WTC11 (cell line): ENCODE results near the gene WWC1. TPM values are rescaled to one million over a fixed set of nuclear protein-coding genes. Genes with fewer than 3 reads are reported as not detected.

Experiments
- ATAC-seq: fragments of 200-7000 bp; cut with Tn5 transposase; 2 replicates; pipeline ENCODE4 v1.10.0; 2021; ENCODE audit warnings: mild to moderate bottlenecking, moderate library complexity
- CTCF ChIA-PET: fragments of 300-600 bp; sonication (Branson Sonifier 250); formaldehyde crosslinking; loops from one replicate; lab custom pipeline; 2021; ENCODE audit warnings: antibody characterized with exemption; lab: Charles Lee
- POLR2A ChIA-PET: fragments of 350-600 bp; sonication (Branson Sonifier 250); formaldehyde crosslinking; loops from one replicate; lab custom pipeline; 2021; ENCODE audit warnings: antibody characterized with exemption; lab: Charles Lee
- DNase-seq: peaks from one replicate; pipeline ENCODE4 v3.0.0; 2021; ENCODE audit warnings: low spot score
- H3K27ac Mint-ChIP-seq: 2 replicates; pipeline ENCODE4 v1.8.0; 2021; ENCODE audit warnings: mixed read lengths
- H3K27me3 Mint-ChIP-seq: 2 replicates; pipeline ENCODE4 v1.8.0; 2021; ENCODE audit warnings: low read depth, mild to moderate bottlenecking, moderate library complexity, mixed read lengths
- H3K36me3 Mint-ChIP-seq: 2 replicates; pipeline ENCODE4 v1.8.0; 2021; ENCODE audit warnings: mixed read lengths
- H3K4me1 Mint-ChIP-seq: 2 replicates; pipeline ENCODE4 v1.8.0; 2022; ENCODE audit warnings: mixed read lengths
- H3K4me3 Mint-ChIP-seq: 2 replicates; pipeline ENCODE4 v1.8.0; 2021; ENCODE audit warnings: mild to moderate bottlenecking, moderate library complexity, mixed read lengths
- H3K9me3 Mint-ChIP-seq: 2 replicates; pipeline ENCODE4 v1.8.0; 2021; ENCODE audit warnings: mixed read lengths
- CBFB ChIP-seq: sonication (generic); formaldehyde crosslinking; IDR thresholded peaks from 2 replicates; pipeline ENCODE4 v1.8.1; 2022; ENCODE audit warnings: mild to moderate bottlenecking, low read depth, missing genetic modification reagents
- CREM ChIP-seq: sonication (generic); formaldehyde crosslinking; IDR thresholded peaks from 2 replicates; pipeline ENCODE4 v1.8.1; 2022; ENCODE audit warnings: mild to moderate bottlenecking, missing genetic modification reagents, moderate library complexity
- HMGA2 ChIP-seq: fragments of 250-450 bp; sonication (Bioruptor Pico); IDR thresholded peaks from 2 replicates; pipeline ENCODE4 v1.4.0; 2021; ENCODE audit warnings: mild to moderate bottlenecking, moderate library complexity
- JUN ChIP-seq: sonication (generic); formaldehyde crosslinking; IDR thresholded peaks from 2 replicates; pipeline ENCODE4 v1.8.0; 2023; ENCODE audit warnings: mild to moderate bottlenecking, missing genetic modification reagents
- RORB ChIP-seq: fragments of 250-450 bp; sonication (Bioruptor Pico); IDR thresholded peaks from 2 replicates; pipeline ENCODE4 v1.9.0; 2021; ENCODE audit warnings: mild to moderate bottlenecking
- SMAD3 ChIP-seq: sonication (generic); formaldehyde crosslinking; IDR thresholded peaks from 2 replicates; pipeline ENCODE4 v1.8.0; 2022; ENCODE audit warnings: missing genetic modification reagents, mild to moderate bottlenecking, borderline replicate concordance
- TEAD4 ChIP-seq: sonication (generic); formaldehyde crosslinking; IDR thresholded peaks from 2 replicates; pipeline ENCODE4 v1.8.0; 2022; ENCODE audit warnings: mild to moderate bottlenecking, missing genetic modification reagents
- ZNF263 ChIP-seq: sonication (generic); formaldehyde crosslinking; IDR thresholded peaks from 2 replicates; pipeline ENCODE4 v1.8.1; 2022; ENCODE audit warnings: low read depth, mild to moderate bottlenecking, moderate library complexity, missing genetic modification reagents
- ZNF423 ChIP-seq: fragments of 250-450 bp; sonication (Bioruptor Pico); IDR thresholded peaks from 2 replicates; pipeline ENCODE4 v2.1.2; 2022; ENCODE audit warnings: mild to moderate bottlenecking, moderate library complexity
- ZNF671 ChIP-seq: fragments of 250-450 bp; sonication (Bioruptor Pico); IDR thresholded peaks from 2 replicates; pipeline ENCODE4 v1.8.0; 2021; ENCODE audit warnings: mild to moderate bottlenecking
- total RNA-seq: library from RNA; stranded (reverse); gene quantifications from 3 replicates; pipeline ENCODE4 v1.2.3, GENCODE V29; 2021
- TF ChIP-seq, protein P1 (sequence below): sonication (generic); formaldehyde crosslinking; IDR thresholded peaks from 2 replicates; pipeline ENCODE4 v1.8.1; 2022; ENCODE audit warnings: low read depth, missing genetic modification reagents, borderline replicate concordance
- TF ChIP-seq, protein P2 (sequence below): fragments of 250-450 bp; sonication (Bioruptor Pico); IDR thresholded peaks from 2 replicates; pipeline ENCODE4 v1.9.0; 2021; ENCODE audit warnings: mild to moderate bottlenecking, borderline replicate concordance
- TF ChIP-seq, protein P3 (sequence below): sonication (generic); formaldehyde crosslinking; IDR thresholded peaks from 2 replicates; pipeline ENCODE4 v1.8.1; 2023; ENCODE audit warnings: mild to moderate bottlenecking, missing genetic modification reagents, borderline replicate concordance
- TF ChIP-seq, protein P4 (sequence below): fragments of 250-450 bp; sonication (Bioruptor Pico); IDR thresholded peaks from 2 replicates; pipeline ENCODE4 v1.9.0; 2021; ENCODE audit warnings: mild to moderate bottlenecking
- TF ChIP-seq, protein P5 (sequence below): sonication (generic); formaldehyde crosslinking; IDR thresholded peaks from 2 replicates; pipeline ENCODE4 v1.8.0; 2022; ENCODE audit warnings: missing genetic modification reagents
- TF ChIP-seq, protein P6 (sequence below): sonication (generic); formaldehyde crosslinking; IDR thresholded peaks from 2 replicates; pipeline ENCODE4 v1.8.0; 2023; ENCODE audit warnings: missing genetic modification reagents, mild to moderate bottlenecking, borderline replicate concordance

WWC1 gene
- total RNA-seq, 1 experiment from 2014 or later = 48.4 TPM

DNA sequence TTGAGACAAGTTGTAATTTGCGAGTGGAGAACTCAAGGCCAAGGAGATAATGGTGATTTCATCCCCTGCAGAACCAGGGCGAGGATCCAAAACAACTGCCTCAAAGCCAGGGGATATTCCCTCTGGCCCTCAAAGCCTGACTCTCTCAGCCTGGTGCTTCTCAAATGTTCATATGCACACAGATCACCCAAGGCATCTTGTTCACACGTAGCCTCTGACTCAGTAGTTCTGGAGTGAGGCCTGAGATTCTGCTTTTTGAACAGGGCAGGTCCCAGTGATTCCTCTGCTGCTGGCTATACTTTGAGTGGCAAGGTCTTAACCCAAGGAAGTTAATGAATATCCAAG lies 30.2 kb upstream of the WWC1 start:
- Mint-ChIP-seq H3K4me3 (no peak overlapping the region), H3K4me1 (no peaks in the 10 kb centered on the region), H3K9me3 (no peaks in the 10 kb centered on the region), H3K27me3 (no peaks in the 10 kb centered on the region), H3K27ac (no peak overlapping the region), H3K36me3 (no peaks in the 10 kb centered on the region)
- no peak for TF ChIP-seq HMGA2 (CRISPR knock-in tag)
- TF ChIP-seq, protein P1, sequence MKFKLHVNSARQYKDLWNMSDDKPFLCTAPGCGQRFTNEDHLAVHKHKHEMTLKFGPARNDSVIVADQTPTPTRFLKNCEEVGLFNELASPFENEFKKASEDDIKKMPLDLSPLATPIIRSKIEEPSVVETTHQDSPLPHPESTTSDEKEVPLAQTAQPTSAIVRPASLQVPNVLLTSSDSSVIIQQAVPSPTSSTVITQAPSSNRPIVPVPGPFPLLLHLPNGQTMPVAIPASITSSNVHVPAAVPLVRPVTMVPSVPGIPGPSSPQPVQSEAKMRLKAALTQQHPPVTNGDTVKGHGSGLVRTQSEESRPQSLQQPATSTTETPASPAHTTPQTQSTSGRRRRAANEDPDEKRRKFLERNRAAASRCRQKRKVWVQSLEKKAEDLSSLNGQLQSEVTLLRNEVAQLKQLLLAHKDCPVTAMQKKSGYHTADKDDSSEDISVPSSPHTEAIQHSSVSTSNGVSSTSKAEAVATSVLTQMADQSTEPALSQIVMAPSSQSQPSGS (CRISPR knock-in tag) = no peak
- TF ChIP-seq ZNF423 (CRISPR knock-in tag) = no peak
- TF ChIP-seq, protein P2, sequence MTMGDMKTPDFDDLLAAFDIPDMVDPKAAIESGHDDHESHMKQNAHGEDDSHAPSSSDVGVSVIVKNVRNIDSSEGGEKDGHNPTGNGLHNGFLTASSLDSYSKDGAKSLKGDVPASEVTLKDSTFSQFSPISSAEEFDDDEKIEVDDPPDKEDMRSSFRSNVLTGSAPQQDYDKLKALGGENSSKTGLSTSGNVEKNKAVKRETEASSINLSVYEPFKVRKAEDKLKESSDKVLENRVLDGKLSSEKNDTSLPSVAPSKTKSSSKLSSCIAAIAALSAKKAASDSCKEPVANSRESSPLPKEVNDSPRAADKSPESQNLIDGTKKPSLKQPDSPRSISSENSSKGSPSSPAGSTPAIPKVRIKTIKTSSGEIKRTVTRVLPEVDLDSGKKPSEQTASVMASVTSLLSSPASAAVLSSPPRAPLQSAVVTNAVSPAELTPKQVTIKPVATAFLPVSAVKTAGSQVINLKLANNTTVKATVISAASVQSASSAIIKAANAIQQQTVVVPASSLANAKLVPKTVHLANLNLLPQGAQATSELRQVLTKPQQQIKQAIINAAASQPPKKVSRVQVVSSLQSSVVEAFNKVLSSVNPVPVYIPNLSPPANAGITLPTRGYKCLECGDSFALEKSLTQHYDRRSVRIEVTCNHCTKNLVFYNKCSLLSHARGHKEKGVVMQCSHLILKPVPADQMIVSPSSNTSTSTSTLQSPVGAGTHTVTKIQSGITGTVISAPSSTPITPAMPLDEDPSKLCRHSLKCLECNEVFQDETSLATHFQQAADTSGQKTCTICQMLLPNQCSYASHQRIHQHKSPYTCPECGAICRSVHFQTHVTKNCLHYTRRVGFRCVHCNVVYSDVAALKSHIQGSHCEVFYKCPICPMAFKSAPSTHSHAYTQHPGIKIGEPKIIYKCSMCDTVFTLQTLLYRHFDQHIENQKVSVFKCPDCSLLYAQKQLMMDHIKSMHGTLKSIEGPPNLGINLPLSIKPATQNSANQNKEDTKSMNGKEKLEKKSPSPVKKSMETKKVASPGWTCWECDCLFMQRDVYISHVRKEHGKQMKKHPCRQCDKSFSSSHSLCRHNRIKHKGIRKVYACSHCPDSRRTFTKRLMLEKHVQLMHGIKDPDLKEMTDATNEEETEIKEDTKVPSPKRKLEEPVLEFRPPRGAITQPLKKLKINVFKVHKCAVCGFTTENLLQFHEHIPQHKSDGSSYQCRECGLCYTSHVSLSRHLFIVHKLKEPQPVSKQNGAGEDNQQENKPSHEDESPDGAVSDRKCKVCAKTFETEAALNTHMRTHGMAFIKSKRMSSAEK (CRISPR knock-in tag) = no peak
- TF ChIP-seq, protein P3, sequence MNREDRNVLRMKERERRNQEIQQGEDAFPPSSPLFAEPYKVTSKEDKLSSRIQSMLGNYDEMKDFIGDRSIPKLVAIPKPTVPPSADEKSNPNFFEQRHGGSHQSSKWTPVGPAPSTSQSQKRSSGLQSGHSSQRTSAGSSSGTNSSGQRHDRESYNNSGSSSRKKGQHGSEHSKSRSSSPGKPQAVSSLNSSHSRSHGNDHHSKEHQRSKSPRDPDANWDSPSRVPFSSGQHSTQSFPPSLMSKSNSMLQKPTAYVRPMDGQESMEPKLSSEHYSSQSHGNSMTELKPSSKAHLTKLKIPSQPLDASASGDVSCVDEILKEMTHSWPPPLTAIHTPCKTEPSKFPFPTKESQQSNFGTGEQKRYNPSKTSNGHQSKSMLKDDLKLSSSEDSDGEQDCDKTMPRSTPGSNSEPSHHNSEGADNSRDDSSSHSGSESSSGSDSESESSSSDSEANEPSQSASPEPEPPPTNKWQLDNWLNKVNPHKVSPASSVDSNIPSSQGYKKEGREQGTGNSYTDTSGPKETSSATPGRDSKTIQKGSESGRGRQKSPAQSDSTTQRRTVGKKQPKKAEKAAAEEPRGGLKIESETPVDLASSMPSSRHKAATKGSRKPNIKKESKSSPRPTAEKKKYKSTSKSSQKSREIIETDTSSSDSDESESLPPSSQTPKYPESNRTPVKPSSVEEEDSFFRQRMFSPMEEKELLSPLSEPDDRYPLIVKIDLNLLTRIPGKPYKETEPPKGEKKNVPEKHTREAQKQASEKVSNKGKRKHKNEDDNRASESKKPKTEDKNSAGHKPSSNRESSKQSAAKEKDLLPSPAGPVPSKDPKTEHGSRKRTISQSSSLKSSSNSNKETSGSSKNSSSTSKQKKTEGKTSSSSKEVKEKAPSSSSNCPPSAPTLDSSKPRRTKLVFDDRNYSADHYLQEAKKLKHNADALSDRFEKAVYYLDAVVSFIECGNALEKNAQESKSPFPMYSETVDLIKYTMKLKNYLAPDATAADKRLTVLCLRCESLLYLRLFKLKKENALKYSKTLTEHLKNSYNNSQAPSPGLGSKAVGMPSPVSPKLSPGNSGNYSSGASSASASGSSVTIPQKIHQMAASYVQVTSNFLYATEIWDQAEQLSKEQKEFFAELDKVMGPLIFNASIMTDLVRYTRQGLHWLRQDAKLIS (CRISPR knock-in tag) = no peak
- no peak for TF ChIP-seq JUN
- no peak for TF ChIP-seq ZNF671 (CRISPR knock-in tag)
- TF ChIP-seq ZNF263 (CRISPR knock-in tag) = no peak
- no peak for ATAC-seq
- POLR2A ChIA-PET = no interaction called here
- no peak for DNase-seq
- CTCF ChIA-PET = no interaction called here

DNA sequence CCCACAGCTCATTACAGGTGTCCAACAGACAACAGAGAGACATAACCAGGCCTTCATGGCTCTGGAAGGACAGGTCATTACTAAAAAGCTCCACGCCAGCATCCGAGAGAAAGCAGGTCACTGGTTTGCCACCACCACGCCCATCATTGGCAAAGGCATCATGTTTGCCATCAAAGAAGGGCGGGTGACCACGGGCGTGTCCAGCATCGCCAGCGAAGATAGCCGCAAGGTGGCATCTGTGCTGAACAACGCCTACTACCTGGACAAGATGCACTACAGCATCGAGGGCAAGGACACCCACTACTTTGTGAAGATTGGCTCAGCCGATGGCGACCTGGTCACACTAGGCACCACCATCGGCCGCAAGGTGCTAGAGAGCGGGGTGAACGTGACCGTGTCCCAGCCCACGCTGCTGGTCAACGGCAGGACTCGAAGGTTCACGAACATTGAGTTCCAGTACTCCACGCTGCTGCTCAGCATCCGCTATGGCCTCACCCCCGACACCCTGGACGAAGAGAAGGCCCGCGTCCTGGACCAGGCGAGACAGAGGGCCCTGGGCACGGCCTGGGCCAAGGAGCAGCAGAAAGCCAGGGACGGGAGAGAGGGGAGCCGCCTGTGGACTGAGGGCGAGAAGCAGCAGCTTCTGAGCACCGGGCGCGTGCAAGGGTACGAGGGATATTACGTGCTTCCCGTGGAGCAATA lies 29.3 kb upstream of the WWC1 start:
- DNase-seq (no peak), ATAC-seq (no peak)
- H3K4me3 Mint-ChIP-seq = no peak overlapping the region
- ChIA-PET POLR2A (no interaction called here), CTCF (no interaction called here)
- H3K27ac Mint-ChIP-seq = no peak overlapping the region
- H3K4me1 Mint-ChIP-seq = no peaks in the 10 kb centered on the region
- H3K27me3 Mint-ChIP-seq = no peaks in the 10 kb centered on the region
- no peaks in the 10 kb centered on the region for H3K9me3 Mint-ChIP-seq
- no peaks in the 10 kb centered on the region for H3K36me3 Mint-ChIP-seq
- TF ChIP-seq RORB = no peak
- TF ChIP-seq SMAD3 (CRISPR knock-in tag) = no peak
- TF ChIP-seq ZNF263 (CRISPR knock-in tag) = no peak
- TF ChIP-seq CREM (CRISPR knock-in tag) = no peak
- TF ChIP-seq, protein P4, sequence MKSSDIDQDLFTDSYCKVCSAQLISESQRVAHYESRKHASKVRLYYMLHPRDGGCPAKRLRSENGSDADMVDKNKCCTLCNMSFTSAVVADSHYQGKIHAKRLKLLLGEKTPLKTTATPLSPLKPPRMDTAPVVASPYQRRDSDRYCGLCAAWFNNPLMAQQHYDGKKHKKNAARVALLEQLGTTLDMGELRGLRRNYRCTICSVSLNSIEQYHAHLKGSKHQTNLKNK (CRISPR knock-in tag) = no peak
- no peak for TF ChIP-seq TEAD4 (CRISPR knock-in tag)
- no peak for TF ChIP-seq CBFB
- TF ChIP-seq, protein P5, sequence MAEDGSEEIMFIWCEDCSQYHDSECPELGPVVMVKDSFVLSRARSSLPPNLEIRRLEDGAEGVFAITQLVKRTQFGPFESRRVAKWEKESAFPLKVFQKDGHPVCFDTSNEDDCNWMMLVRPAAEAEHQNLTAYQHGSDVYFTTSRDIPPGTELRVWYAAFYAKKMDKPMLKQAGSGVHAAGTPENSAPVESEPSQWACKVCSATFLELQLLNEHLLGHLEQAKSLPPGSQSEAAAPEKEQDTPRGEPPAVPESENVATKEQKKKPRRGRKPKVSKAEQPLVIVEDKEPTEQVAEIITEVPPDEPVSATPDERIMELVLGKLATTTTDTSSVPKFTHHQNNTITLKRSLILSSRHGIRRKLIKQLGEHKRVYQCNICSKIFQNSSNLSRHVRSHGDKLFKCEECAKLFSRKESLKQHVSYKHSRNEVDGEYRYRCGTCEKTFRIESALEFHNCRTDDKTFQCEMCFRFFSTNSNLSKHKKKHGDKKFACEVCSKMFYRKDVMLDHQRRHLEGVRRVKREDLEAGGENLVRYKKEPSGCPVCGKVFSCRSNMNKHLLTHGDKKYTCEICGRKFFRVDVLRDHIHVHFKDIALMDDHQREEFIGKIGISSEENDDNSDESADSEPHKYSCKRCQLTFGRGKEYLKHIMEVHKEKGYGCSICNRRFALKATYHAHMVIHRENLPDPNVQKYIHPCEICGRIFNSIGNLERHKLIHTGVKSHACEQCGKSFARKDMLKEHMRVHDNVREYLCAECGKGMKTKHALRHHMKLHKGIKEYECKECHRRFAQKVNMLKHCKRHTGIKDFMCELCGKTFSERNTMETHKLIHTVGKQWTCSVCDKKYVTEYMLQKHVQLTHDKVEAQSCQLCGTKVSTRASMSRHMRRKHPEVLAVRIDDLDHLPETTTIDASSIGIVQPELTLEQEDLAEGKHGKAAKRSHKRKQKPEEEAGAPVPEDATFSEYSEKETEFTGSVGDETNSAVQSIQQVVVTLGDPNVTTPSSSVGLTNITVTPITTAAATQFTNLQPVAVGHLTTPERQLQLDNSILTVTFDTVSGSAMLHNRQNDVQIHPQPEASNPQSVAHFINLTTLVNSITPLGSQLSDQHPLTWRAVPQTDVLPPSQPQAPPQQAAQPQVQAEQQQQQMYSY = no peak
- TF ChIP-seq, protein P6, sequence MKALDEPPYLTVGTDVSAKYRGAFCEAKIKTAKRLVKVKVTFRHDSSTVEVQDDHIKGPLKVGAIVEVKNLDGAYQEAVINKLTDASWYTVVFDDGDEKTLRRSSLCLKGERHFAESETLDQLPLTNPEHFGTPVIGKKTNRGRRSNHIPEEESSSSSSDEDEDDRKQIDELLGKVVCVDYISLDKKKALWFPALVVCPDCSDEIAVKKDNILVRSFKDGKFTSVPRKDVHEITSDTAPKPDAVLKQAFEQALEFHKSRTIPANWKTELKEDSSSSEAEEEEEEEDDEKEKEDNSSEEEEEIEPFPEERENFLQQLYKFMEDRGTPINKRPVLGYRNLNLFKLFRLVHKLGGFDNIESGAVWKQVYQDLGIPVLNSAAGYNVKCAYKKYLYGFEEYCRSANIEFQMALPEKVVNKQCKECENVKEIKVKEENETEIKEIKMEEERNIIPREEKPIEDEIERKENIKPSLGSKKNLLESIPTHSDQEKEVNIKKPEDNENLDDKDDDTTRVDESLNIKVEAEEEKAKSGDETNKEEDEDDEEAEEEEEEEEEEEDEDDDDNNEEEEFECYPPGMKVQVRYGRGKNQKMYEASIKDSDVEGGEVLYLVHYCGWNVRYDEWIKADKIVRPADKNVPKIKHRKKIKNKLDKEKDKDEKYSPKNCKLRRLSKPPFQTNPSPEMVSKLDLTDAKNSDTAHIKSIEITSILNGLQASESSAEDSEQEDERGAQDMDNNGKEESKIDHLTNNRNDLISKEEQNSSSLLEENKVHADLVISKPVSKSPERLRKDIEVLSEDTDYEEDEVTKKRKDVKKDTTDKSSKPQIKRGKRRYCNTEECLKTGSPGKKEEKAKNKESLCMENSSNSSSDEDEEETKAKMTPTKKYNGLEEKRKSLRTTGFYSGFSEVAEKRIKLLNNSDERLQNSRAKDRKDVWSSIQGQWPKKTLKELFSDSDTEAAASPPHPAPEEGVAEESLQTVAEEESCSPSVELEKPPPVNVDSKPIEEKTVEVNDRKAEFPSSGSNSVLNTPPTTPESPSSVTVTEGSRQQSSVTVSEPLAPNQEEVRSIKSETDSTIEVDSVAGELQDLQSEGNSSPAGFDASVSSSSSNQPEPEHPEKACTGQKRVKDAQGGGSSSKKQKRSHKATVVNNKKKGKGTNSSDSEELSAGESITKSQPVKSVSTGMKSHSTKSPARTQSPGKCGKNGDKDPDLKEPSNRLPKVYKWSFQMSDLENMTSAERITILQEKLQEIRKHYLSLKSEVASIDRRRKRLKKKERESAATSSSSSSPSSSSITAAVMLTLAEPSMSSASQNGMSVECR (CRISPR knock-in tag) = no peak
